MCF 10A (cell line): ENCODE measurements around the gene MZT2B. TPM values are rescaled to one million over a fixed set of nuclear protein-coding genes. Genes with fewer than 3 reads are reported as not detected.
A peak's percentile ranks its signal among the peaks of the same experiment; 100 is the strongest.
"Not testable (repeated sequence)": the region's sequence is repeated elsewhere in the genome, so short reads cannot be mapped to it uniquely, and the experiment has no call there.

Experiments
- BruUV-seq: library from RNA; stranded (reverse); fragments of 400-500 nt; replicated peaks from 2 replicates; lab custom pipeline; 2021; lab: Mats Ljungman, UMichigan
- CTCF ChIA-PET: fragments of 300-600 bp; sonication (Branson Sonifier 250); formaldehyde crosslinking; extraction: SDS; loops from one replicate; lab custom pipeline; 2021; ENCODE audit warnings: antibody characterized with exemption, inconsistent platforms; lab: Yijun Ruan, JAX
- POLR2A ChIA-PET: fragments of 300-600, 350-650 bp; sonication (Branson Sonifier 250); formaldehyde crosslinking; extraction: SDS; loops from one replicate; lab custom pipeline; 2020; ENCODE audit warnings: antibody characterized with exemption, inconsistent platforms; lab: Yijun Ruan, JAX
- DNase-seq: peaks from one replicate; pipeline ENCODE4 v3.0.0-alpha.2; 2018; ENCODE audit not compliant: unreplicated experiment
- H3K27ac Mint-ChIP-seq: one replicate; pipeline ENCODE4 v1.8.0; 2022; ENCODE audit warnings: mild to moderate bottlenecking, low read depth, mixed read lengths; ENCODE audit not compliant: unreplicated experiment
- H3K27me3 Mint-ChIP-seq: one replicate; pipeline ENCODE4 v1.8.0; 2022; ENCODE audit warnings: mixed read lengths; ENCODE audit not compliant: insufficient read depth, unreplicated experiment
- H3K36me3 Mint-ChIP-seq: one replicate; pipeline ENCODE4 v1.8.0; 2022; ENCODE audit warnings: mild to moderate bottlenecking, moderate library complexity, mixed read lengths; ENCODE audit not compliant: insufficient read depth, unreplicated experiment
- H3K4me1 Mint-ChIP-seq: one replicate; pipeline ENCODE4 v1.8.0; 2022; ENCODE audit warnings: mixed read lengths; ENCODE audit not compliant: insufficient read depth, unreplicated experiment
- H3K4me3 Mint-ChIP-seq: one replicate; pipeline ENCODE4 v1.8.0; 2022; ENCODE audit warnings: mild to moderate bottlenecking, moderate library complexity, mixed read lengths; ENCODE audit not compliant: unreplicated experiment
- H3K9me3 Mint-ChIP-seq: one replicate; pipeline ENCODE4 v1.8.0; 2022; ENCODE audit warnings: mixed read lengths; ENCODE audit not compliant: unreplicated experiment
- intact Hi-C: fragments of 100-400 bp; cut with micrococcal nuclease; formaldehyde crosslinking; loops from 2 replicates; pipeline ENCODE4 v1.14.1; 2022
- total RNA-seq: library from RNA; stranded (reverse); gene quantifications from 2 replicates; pipeline ENCODE4 v1.2.3, GENCODE V29; 2022
- TF ChIP-seq, protein P1 (sequence below): fragments of 200-600 bp; IDR thresholded peaks from one replicate; pipeline ENCODE4 v1.8.0; 2022; ENCODE audit warnings: antibody characterized with exemption, mild to moderate bottlenecking; ENCODE audit not compliant: unreplicated experiment

Gene MZT2B
- total RNA-seq, 1 experiment from 2014 or later = 402 TPM

DNA sequence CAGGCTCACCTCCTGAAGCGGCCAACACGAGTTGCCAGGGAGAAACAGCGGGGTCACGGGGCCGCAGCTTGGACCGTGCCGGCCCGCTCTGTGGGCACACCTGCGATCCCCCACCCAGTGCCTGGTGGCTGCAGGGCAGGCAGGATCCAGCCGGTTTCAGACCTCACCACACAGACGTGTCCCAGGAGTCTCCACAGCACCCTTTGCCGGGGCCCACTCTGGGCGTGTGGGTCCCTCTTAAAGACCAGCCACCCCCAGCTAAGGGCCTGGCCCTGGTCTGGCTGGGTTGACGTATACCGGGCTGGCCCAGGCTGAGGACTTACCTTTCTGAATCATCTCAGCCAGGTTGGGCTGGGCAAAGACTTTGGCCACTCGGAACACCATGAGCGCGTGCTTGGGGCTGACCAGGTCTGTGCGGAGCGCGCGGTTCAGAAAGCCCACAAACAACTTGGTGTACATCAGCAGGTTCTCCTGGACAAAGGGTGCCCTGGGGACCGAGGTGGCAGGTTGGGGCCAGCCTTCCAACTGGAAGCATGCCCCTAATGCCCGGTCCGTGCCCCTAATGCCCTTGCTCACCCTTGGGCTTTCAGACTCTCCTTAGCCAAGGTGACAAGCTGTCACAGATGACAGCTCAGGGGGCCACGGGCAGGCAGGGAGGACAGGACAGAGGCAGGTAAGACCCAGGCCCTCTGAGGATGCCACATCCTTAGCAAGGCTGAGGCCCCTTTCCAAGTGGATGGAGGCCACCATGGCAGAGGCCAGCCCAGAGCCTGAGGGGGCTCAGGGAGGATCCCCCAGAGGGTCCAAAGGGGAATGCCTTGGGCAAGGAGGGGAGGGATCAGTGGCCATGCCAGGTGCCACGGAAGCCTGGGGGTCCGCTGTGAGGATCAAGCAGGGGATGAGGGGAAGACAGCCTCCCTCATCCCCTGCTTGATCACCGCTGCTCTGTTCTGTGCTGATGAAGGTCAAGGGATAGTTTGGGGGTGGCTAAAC, 27.0 kb upstream of the MZT2B start:
- H3K4me1 Mint-ChIP-seq = no peaks in the 10 kb centered on the region
- TF ChIP-seq, protein P1, sequence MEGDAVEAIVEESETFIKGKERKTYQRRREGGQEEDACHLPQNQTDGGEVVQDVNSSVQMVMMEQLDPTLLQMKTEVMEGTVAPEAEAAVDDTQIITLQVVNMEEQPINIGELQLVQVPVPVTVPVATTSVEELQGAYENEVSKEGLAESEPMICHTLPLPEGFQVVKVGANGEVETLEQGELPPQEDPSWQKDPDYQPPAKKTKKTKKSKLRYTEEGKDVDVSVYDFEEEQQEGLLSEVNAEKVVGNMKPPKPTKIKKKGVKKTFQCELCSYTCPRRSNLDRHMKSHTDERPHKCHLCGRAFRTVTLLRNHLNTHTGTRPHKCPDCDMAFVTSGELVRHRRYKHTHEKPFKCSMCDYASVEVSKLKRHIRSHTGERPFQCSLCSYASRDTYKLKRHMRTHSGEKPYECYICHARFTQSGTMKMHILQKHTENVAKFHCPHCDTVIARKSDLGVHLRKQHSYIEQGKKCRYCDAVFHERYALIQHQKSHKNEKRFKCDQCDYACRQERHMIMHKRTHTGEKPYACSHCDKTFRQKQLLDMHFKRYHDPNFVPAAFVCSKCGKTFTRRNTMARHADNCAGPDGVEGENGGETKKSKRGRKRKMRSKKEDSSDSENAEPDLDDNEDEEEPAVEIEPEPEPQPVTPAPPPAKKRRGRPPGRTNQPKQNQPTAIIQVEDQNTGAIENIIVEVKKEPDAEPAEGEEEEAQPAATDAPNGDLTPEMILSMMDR = no peak
- peaks cover 19% of the 10 kb centered on the region for H3K36me3 Mint-ChIP-seq
- no TSS peak for BruUV-seq
- intact Hi-C loops = no loop called here
- ChIA-PET POLR2A (no interaction called here), CTCF (interaction anchor here (0.6 to 0.9 kb wide), 6 partner anchors 14 to 492 kb away, joined by 3 to 5 read pairs (median 3); no protein-coding TSS in a partner anchor)
- no peaks in the 10 kb centered on the region for H3K27me3 Mint-ChIP-seq
- no peak overlapping the region for H3K4me3 Mint-ChIP-seq
- DNase-seq = no peak
- no peak overlapping the region for H3K27ac Mint-ChIP-seq
- no peaks in the 10 kb centered on the region for H3K9me3 Mint-ChIP-seq

DNA sequence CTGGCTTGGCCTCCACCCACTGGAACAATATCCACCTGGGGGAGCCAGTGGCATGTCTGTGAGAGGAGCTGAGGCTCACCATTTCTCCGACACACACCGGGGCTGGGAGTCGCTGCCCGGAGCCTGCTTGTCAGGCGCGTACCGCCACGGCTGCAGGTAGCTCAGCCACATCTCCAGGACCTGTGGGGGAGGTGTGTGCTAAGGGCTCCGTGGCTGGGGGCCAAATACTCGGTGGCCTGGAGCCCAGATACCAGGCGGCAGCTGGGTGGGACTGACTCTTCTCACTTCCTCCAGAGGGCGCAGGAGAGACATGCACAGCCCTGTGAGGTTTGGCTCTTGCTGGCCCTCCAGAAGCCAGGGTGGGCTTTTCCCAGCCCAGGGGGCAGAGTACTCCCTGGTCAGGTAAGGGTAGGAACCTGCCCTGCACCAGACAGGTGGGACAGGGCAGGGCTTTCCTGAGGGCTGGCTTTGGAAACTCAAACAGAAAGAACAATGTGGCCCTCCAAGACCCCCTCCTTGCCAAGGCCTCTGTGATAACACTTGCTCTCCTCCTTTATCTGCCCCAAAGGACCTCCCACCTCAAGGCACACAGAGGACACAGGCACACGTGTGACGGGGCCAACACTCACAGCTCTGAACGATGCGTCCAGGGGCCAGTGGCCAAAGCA, 26.0 kb upstream of the MZT2B start:
- BruUV-seq, H3K4me3 Mint-ChIP-seq, H3K27me3 Mint-ChIP-seq, H3K9me3 Mint-ChIP-seq, H3K27ac Mint-ChIP-seq, H3K4me1 Mint-ChIP-seq, POLR2A ChIA-PET: not testable (repeated sequence)
- intact Hi-C loops = loop anchor here (1.0 kb wide), 1 partner anchor 176 kb away; no protein-coding TSS in a partner anchor
- CTCF ChIA-PET = interaction anchor here (0.6 to 0.9 kb wide), 4 partner anchors 13 to 195 kb away, joined by 3 to 4 read pairs (median 3); no protein-coding TSS in a partner anchor
- TF ChIP-seq, protein P1 = peak; percentile 42
- H3K36me3 Mint-ChIP-seq = peaks cover 23% of the 10 kb centered on the region
- peak; percentile 66 for DNase-seq

DNA sequence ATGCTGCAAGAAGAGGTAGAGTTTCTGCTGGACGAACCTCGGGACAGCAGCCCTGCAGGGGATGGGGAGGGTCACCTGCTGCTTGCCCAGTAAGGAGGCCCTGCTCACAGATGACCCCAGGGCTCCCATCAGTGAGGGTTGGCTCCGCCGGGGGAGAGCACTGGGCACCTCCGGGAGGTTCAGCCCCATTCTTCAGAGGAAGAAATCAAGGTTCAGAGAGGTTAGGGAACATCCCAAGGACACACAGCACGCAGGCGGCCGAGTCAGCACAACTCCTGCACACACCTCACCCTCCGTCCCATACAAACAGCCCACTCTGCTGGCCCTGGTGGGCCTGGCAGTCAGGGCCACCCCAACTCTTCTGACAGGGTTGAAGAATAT, 25.4 kb upstream of the MZT2B start:
- TF ChIP-seq, protein P1 = no peak
- DNase-seq = no peak
- ChIA-PET POLR2A (no interaction called here), CTCF (no interaction called here)
- no TSS peak for BruUV-seq
- H3K36me3 Mint-ChIP-seq = peaks cover 23% of the 10 kb centered on the region
- intact Hi-C loops = loop anchor here (1.0 kb wide), 1 partner anchor 176 kb away; no protein-coding TSS in a partner anchor
- no peaks in the 10 kb centered on the region for H3K4me1 Mint-ChIP-seq
- H3K4me3 Mint-ChIP-seq = no peak overlapping the region
- H3K9me3 Mint-ChIP-seq = no peaks in the 10 kb centered on the region
- no peak overlapping the region for H3K27ac Mint-ChIP-seq
- H3K27me3 Mint-ChIP-seq = no peaks in the 10 kb centered on the region

DNA sequence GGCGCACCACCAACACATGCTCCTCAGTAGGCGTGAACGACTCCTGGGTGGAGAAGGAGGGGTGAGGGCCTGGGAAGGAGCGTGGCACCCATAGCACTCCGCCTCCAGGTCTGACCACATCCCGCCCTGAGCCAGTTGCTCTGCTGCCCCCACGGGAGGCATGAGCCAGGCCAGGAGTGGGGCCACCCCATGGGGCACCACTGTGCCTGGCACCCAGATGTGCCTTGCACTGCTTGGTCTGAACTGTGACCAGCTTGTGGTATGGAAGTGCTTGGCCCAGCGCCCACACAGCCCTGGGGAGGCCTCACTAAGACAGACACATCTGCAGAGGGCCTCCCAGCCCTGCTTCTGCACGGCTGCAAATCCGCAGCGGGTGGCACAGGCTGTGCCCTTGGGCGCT, 24.7 kb upstream of the MZT2B start:
- CTCF ChIA-PET = interaction anchor here (0.9 kb wide), 1 partner anchor 181 kb away, joined by 3 read pairs; no protein-coding TSS in a partner anchor
- H3K9me3 Mint-ChIP-seq, DNase-seq, H3K27me3 Mint-ChIP-seq, H3K27ac Mint-ChIP-seq, POLR2A ChIA-PET, H3K4me3 Mint-ChIP-seq, BruUV-seq, intact Hi-C loops, H3K4me1 Mint-ChIP-seq: not testable (repeated sequence)
- H3K36me3 Mint-ChIP-seq = peaks cover 23% of the 10 kb centered on the region

DNA sequence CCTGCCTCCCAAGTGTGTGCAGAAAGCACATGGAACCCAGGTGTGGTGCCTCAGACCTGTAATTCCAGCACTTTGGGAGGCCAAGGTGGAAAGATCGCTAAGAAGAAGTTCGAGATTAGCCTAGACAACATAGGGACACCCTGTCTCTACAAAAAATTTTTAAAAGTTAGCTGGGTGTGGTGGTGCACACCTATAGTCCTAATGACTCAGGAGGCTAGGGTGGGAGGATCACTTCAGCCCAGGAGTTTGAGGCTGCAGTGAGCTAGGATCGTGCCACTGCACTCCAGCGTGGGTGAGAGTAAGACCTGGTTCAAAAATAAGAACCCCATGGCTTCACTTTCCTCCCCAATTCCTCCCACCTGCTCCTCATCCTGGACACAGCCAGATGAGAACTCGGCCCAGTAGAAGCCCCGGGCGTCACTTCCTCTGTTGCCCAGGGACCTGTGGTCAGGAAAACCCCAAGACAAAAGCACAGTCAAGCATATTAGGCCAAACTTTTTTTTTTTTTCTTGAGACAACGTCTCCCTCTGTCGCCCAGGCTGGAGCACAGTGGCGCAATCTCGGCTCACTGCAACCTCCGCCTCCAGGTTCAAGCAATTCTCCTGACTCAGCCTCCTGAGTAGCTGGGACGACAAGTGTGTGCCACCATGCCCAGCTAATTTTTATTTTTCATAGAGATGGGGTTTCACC, 24.1 kb upstream of the MZT2B start:
- intact Hi-C loops, POLR2A ChIA-PET, H3K9me3 Mint-ChIP-seq, H3K4me3 Mint-ChIP-seq, H3K27me3 Mint-ChIP-seq, BruUV-seq, H3K4me1 Mint-ChIP-seq, DNase-seq, H3K27ac Mint-ChIP-seq: not testable (repeated sequence)
- CTCF ChIA-PET = interaction anchor here (0.9 kb wide), 1 partner anchor 180 kb away, joined by 3 read pairs; no protein-coding TSS in a partner anchor
- peaks cover 23% of the 10 kb centered on the region for H3K36me3 Mint-ChIP-seq
